Stimulated activated memory B cell treated with anti-CD40 and anti-IgM and Interleukin-4, amounts not matched to agents 10 μg/mL and 1 μg/mL and 100 μg/mL, for 72 hours (primary cell): ENCODE measurements around the gene NT5C1A.

Experiments used
- ATAC-seq: fragments of 150-1000 bp; cut with Tn5 transposase; 2 replicates; pipeline ENCODE4 v1.10.0; 2021
- H3K27ac Mint-ChIP-seq: one replicate; pipeline ENCODE4 v1.8.0; 2022; ENCODE audit warnings: mild to moderate bottlenecking, mixed read lengths
- H3K27me3 Mint-ChIP-seq: one replicate; pipeline ENCODE4 v1.8.0; 2022; ENCODE audit warnings: mixed read lengths
- H3K36me3 Mint-ChIP-seq: one replicate; pipeline ENCODE4 v1.8.0; 2022; ENCODE audit warnings: mixed read lengths
- H3K4me1 Mint-ChIP-seq: one replicate; pipeline ENCODE4 v1.8.0; 2022; ENCODE audit warnings: mixed read lengths
- H3K4me3 Mint-ChIP-seq: one replicate; pipeline ENCODE4 v1.8.0; 2022; ENCODE audit warnings: mild to moderate bottlenecking, moderate library complexity, mixed read lengths
- H3K9me3 Mint-ChIP-seq: one replicate; pipeline ENCODE4 v1.8.0; 2022; ENCODE audit warnings: mixed read lengths

Gene NT5C1A

DNA sequence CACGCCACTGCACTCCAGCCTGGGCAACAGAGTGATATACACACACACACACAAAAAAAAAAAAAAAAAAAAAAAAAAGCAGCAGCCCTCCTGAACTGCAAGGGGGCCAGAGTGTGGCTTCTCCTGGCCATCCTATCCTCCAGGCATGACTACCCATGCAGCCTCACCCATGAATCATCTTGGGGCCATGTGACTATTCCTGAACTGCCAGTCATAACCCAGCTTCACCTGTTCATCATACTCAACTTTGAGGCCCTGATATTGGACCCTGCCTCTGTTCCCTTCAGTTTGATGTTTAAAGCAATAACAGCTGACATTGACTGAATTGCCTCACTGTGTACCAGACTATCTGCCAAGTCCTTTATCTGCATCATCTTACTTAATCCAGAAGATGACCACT, 22.1 kb upstream of the NT5C1A start:
- no peak for ATAC-seq
- H3K27me3 Mint-ChIP-seq: peaks cover 74% of the 10 kb centered on the region
- H3K27ac Mint-ChIP-seq: no peak overlapping the region
- peaks cover 26% of the 10 kb centered on the region for H3K4me1 Mint-ChIP-seq
- H3K36me3 Mint-ChIP-seq: no peaks in the 10 kb centered on the region
- H3K9me3 Mint-ChIP-seq: no peaks in the 10 kb centered on the region
- no peak overlapping the region for H3K4me3 Mint-ChIP-seq

- H3K4me1 Mint-ChIP-seq: peaks cover 26% of the 10 kb centered on the region
Observed at GRCh38 chr1:39692152-39693074, 20.5 kb upstream of the NT5C1A start.

GRCh38 chr1:39691383-39692151, 19.7 kb upstream of the NT5C1A start, which contains the start of gene HPCAL4:
Gene HPCAL4 (minus strand): TSS chr1:39691433. CDS start chr1:39684603, 6,830 bp downstream.
- ATAC-seq: peak; percentile 90
- H3K27me3 Mint-ChIP-seq: peaks cover 74% of the 10 kb centered on the region
- H3K36me3 Mint-ChIP-seq: no peaks in the 10 kb centered on the region
- peak within 1 kb of the TSS; percentile 71 for H3K4me3 Mint-ChIP-seq
- peak within 1 kb of the TSS; percentile 7 for H3K27ac Mint-ChIP-seq
- no peaks in the 10 kb centered on the region for H3K9me3 Mint-ChIP-seq
- H3K4me1 Mint-ChIP-seq: peaks cover 26% of the 10 kb centered on the region

More at GRCh38 chr1:39692152-39693074, 20.5 kb upstream of the NT5C1A start:
- Mint-ChIP-seq H3K9me3 (no peaks in the 10 kb centered on the region), H3K36me3 (no peaks in the 10 kb centered on the region), H3K27ac (no peak overlapping the region), H3K4me3 (peak overlapping the region; percentile 71), H3K27me3 (peaks cover 74% of the 10 kb centered on the region)
- no peak for ATAC-seq

DNA sequence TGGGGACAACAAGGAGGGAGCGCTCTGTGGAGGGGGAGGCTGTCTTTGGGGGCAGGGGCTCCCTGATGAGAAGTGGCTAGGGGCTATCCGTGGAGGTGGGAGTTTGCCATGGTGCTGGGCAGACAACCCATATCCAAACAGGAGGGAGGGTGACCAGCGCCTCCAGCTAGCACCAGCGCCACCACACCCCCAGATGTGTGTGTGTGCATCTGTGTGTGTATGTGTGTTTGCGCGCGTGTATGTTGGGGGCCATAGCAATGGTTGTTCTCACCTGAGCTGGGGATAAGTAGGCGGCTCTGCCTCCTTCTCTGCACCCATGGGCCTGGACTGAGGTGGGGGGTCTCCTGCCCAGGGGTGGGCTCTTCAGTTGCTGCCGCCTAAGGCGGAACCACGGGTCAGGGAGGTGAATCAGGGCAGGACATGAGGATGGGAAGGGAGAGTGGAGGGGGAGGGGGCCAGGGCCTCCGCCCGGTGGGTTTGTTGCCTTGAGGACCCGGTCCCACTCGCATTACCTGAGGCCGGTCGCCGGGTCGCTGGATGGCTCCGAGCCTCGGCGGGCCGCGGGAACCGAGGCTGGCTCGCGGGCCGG, 19.0 kb upstream of the NT5C1A start:
- ATAC-seq: no peak
- Mint-ChIP-seq H3K9me3 (no peaks in the 10 kb centered on the region), H3K27me3 (peaks cover 75% of the 10 kb centered on the region), H3K27ac (peak overlapping the region; percentile 7), H3K4me1 (peaks cover 26% of the 10 kb centered on the region), H3K4me3 (peak overlapping the region; percentile 71), H3K36me3 (no peaks in the 10 kb centered on the region)

DNA sequence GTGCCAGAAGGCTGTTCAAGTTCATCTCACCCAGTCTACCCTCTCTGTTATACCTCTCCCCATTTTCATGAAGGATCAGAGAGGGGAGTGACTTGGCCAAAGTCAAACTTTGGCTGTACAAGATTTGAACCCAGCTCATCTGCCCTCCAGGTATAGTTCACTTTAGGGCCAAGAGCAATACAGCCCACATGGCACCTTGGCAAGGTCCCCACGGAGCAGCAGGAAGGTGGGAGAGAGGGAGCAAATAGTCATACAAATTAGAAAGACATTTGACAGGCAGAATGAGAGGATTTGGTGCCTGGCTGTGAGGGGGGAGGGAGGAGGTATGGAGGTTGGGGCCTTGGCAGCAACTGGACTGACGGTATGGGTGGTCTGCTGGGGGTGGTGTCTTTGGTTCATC, 18.3 kb upstream of the NT5C1A start:
- Mint-ChIP-seq H3K36me3 (no peaks in the 10 kb centered on the region), H3K4me3 (peak overlapping the region; percentile 47), H3K27me3 (peaks cover 77% of the 10 kb centered on the region), H3K9me3 (no peaks in the 10 kb centered on the region), H3K4me1 (peaks cover 23% of the 10 kb centered on the region), H3K27ac (peak overlapping the region; percentile 7)
- ATAC-seq: no peak

DNA sequence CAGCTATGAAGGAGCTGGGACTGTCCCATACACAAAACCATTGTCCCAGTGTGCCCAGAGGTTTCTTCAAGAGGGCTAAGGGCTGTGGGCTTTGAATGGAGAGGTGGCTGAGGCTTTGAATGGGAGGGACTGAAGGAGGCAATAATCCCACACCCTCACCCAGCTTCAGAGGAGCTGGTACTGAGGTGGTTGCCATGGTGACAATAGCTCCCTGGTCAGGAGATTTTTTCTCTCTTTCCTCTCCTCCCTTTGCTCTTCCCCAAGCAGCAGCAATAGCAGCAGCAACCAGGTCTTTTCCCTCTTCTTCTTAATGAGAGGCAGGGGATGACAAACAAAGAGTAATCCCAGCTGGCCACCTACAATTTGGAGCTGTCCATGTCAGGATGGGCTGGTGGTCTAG, 17.7 kb upstream of the NT5C1A start:
- Mint-ChIP-seq H3K4me3 (no peak overlapping the region), H3K36me3 (no peaks in the 10 kb centered on the region), H3K9me3 (no peaks in the 10 kb centered on the region), H3K4me1 (peaks cover 20% of the 10 kb centered on the region), H3K27me3 (peaks cover 78% of the 10 kb centered on the region), H3K27ac (no peak overlapping the region)
- ATAC-seq: no peak

- Mint-ChIP-seq H3K4me1 (peaks cover 20% of the 10 kb centered on the region), H3K27ac (no peak overlapping the region), H3K36me3 (no peaks in the 10 kb centered on the region), H3K4me3 (no peak overlapping the region), H3K27me3 (peaks cover 82% of the 10 kb centered on the region), H3K9me3 (no peaks in the 10 kb centered on the region)
- no peak for ATAC-seq
Observed at GRCh38 chr1:39689214-39689613, 17.3 kb upstream of the NT5C1A start.

- ATAC-seq: no peak
- Mint-ChIP-seq H3K9me3 (no peaks in the 10 kb centered on the region), H3K27ac (no peak overlapping the region), H3K4me3 (no peak overlapping the region), H3K36me3 (no peaks in the 10 kb centered on the region), H3K27me3 (peaks cover 84% of the 10 kb centered on the region), H3K4me1 (peaks cover 20% of the 10 kb centered on the region)
Observed at GRCh38 chr1:39688706-39689105, 16.8 kb upstream of the NT5C1A start.

- no peak overlapping the region for H3K4me3 Mint-ChIP-seq
- ATAC-seq: no peak
- peaks cover 16% of the 10 kb centered on the region for H3K4me1 Mint-ChIP-seq
- no peak overlapping the region for H3K27ac Mint-ChIP-seq
- H3K9me3 Mint-ChIP-seq: no peaks in the 10 kb centered on the region
- H3K27me3 Mint-ChIP-seq: peaks cover 92% of the 10 kb centered on the region
- no peaks in the 10 kb centered on the region for H3K36me3 Mint-ChIP-seq
Observed at GRCh38 chr1:39687243-39687642, 15.3 kb upstream of the NT5C1A start.

GRCh38 chr1:39685071-39685470, 13.2 kb upstream of the NT5C1A start:
- Mint-ChIP-seq H3K36me3 (no peaks in the 10 kb centered on the region), H3K27me3 (peaks cover 77% of the 10 kb centered on the region), H3K4me1 (peaks cover 2% of the 10 kb centered on the region), H3K4me3 (no peak overlapping the region), H3K9me3 (no peaks in the 10 kb centered on the region), H3K27ac (no peak overlapping the region)
- ATAC-seq: no peak

DNA sequence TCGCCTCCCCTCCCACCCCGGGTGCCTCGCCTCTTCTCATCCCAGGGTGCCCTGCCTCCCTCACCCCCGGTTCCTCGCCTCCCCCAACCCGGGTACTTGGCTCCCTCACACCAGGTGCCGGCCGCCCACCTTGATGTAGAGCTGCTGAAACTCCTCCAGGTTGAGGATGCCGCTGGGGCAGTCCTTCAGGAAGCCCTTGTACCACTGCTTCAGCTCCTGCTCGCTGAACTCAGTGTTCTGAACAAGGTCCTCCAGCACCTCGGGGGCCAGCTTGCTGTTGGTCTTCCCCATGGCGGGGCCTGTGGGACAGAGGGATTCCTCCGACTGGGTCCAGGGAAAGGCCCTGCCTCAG, 12.4 kb upstream of the NT5C1A start:
- no peak for ATAC-seq
- no peak overlapping the region for H3K4me3 Mint-ChIP-seq

GRCh38 chr1:39683591-39684312, 11.8 kb upstream of the NT5C1A start:
- no peaks in the 10 kb centered on the region for H3K36me3 Mint-ChIP-seq
- no peak overlapping the region for H3K27ac Mint-ChIP-seq
- no peak overlapping the region for H3K4me3 Mint-ChIP-seq
- no peaks in the 10 kb centered on the region for H3K4me1 Mint-ChIP-seq
- no peaks in the 10 kb centered on the region for H3K9me3 Mint-ChIP-seq
- peaks cover 64% of the 10 kb centered on the region for H3K27me3 Mint-ChIP-seq
- peak; percentile 70 for ATAC-seq

More for the DNA sequence above, 12.4 kb upstream of the NT5C1A start:
- no peak overlapping the region for H3K27ac Mint-ChIP-seq
- H3K4me1 Mint-ChIP-seq: no peaks in the 10 kb centered on the region
- H3K36me3 Mint-ChIP-seq: no peaks in the 10 kb centered on the region
- H3K27me3 Mint-ChIP-seq: peaks cover 70% of the 10 kb centered on the region
- H3K9me3 Mint-ChIP-seq: no peaks in the 10 kb centered on the region

- Mint-ChIP-seq H3K4me3 (no peak overlapping the region), H3K36me3 (no peaks in the 10 kb centered on the region), H3K9me3 (no peaks in the 10 kb centered on the region), H3K4me1 (no peaks in the 10 kb centered on the region), H3K27me3 (peaks cover 47% of the 10 kb centered on the region), H3K27ac (no peak overlapping the region)
- ATAC-seq: no peak
Observed at GRCh38 chr1:39681999-39682398, 10.1 kb upstream of the NT5C1A start.

- Mint-ChIP-seq H3K36me3 (no peaks in the 10 kb centered on the region), H3K27ac (no peak overlapping the region), H3K27me3 (peaks cover 40% of the 10 kb centered on the region), H3K9me3 (no peaks in the 10 kb centered on the region), H3K4me3 (no peak overlapping the region), H3K4me1 (no peaks in the 10 kb centered on the region)
- ATAC-seq: no peak
Observed at GRCh38 chr1:39681294-39681693, 9.4 kb upstream of the NT5C1A start.

- Mint-ChIP-seq H3K27ac (no peak overlapping the region), H3K4me3 (no peak overlapping the region), H3K27me3 (peaks cover 34% of the 10 kb centered on the region), H3K4me1 (no peaks in the 10 kb centered on the region), H3K36me3 (no peaks in the 10 kb centered on the region), H3K9me3 (no peaks in the 10 kb centered on the region)
- no peak for ATAC-seq
Observed at GRCh38 chr1:39680751-39681150, 8.8 kb upstream of the NT5C1A start.
